Stimulated activated CD8-positive, alpha-beta memory T cell treated with anti-CD3 and anti-CD28 coated beads, Interleukin-4, amount 100 ng/mL, for 1 hour (primary cell): ENCODE measurements around the gene ERC2.

Source experiments
- DNase-seq, 2 donors: peaks; one replicate each; pipeline ENCODE4 v3.0.0-alpha.2; 2020; ENCODE audit warnings: low read depth in 2 of 2, low spot score in 1 of 2

The ERC2 gene

DNA sequence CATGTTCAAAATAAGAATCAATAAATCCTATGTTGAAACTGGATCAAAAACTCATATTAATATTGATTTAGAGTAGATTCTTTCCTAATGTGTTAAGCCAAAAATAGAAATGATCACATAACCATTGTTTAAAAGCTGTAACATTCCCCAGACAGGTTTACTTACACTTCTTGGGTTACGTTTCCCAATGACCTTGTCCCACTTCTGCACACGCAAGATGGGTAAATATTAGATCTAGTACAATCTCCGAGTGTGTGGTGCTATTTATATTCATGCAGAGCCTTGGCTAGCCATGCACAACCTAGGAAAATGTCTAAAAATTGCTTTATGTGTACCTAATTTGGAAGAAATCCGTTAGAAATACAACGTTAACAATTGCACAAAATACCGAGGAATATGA, 39.6 kb downstream of the ERC2 start:
- no peak for DNase-seq

DNA sequence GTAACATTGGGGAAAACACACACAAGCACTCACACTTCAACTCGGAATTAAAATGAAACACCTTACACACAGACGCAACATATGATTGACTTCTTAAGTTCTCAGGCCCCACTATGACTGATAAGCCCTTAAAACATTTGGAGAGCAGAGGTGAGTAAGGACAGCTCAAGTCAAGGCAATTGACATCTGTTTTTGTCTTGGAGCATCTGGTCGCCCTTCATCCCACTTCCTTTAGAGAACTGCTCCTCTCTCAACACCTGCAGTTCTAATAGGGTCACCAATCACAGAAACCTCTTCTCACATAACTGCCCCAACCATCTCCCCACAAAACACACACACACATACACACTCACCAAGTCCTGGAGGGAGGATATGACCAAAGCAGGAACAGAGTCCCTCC, 43.4 kb downstream of the ERC2 start:
- DNase-seq = no peak

DNA sequence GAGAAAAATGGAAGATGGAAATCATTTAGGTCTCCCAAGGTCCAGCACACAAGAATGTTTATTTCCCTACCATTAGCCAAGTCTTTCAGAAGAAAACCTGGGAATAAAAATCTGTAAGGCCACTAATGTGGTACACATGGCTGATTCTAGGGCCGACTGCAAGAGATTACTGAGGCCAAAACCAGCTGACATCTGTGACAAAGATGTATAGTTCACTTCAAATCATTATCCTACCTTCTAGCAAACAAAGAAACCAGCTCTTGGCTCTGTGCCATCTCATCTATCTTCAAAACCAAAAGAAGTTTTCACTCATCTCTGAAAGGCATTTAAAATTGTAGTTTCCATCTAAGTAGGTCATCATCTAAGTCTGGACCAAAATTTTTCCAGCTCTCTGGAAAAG, 43.9 kb downstream of the ERC2 start:
- DNase-seq = no peak

DNA sequence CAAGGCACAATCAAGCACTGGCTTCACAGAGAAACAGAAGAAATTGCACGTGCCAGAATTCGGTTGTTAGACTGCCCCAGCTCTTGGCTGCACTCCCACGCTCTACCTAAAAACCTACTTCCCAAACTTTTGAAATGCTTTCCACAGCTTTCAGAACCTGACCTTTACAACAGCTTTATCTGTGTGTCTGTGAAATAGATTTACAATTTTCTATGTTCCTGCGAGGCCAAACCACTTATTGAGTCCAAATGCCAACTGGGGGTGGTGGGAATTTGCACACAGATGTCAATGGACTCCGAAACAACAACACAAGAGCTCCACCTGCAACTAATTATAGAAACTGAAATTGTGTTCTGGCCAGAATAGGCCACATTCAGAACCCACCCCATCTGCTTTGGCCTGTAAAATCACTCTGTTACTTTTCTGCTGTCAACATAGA, 44.6 kb downstream of the ERC2 start:
- DNase-seq = no peak

DNA sequence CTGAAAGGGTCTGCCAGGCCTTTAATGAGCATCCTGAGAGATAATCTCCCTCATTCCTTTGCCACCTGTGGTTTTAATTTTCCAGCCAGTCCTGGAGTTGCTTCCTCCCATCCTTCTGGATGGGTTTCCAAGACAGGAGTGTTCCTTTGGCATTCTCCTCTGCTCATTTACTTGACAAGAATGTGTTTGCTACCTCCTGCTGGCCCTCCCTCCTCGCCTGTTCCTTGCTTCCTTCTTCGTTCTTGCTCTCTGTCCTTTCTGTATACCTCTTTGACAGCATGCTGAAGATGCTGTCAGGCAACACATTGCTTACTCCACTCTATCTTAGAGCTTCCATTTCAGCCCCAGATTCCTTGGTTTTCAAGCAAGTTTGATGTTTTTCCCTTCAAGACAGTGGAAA, 46.0 kb downstream of the ERC2 start:
- no peak for DNase-seq

DNA sequence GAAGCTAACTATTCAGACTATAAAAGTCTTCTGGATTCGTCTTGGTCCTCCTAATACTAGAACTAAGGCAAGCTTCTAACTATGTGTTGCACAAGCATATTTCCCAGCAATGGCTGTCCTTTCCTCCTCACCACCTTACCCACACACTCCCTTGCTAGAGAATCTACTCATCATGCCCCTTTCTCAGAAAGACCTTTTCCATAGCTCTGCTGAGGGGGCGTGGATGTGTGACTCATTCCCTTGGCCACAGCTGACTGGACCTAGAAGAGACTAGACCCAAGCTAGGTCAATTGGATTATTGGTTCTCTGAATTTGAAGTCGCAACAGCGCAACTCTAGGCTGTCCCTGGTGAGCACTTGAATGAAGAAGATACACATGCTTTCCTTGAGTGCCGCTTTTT, 47.1 kb downstream of the ERC2 start:
- no peak for DNase-seq

DNA sequence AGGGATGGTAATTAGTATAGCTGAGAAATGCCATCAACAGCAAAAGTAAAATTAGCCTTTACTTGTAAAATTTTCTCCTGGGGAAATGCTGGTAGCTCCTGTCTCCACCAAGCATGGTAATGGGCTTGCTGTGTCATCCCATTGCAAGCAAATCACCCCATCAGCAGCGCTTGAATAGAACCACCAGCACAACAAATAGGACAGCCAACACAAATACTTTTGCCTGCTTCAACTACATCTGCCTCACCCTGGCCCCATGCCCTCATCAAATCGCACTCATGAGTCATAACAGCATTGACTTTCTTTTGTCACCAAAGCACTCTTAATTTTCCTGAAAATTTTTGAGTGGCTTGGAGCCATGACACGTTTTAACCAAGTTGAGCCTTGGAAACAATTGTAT, 52.6 kb downstream of the ERC2 start:
- DNase-seq = no peak

DNA sequence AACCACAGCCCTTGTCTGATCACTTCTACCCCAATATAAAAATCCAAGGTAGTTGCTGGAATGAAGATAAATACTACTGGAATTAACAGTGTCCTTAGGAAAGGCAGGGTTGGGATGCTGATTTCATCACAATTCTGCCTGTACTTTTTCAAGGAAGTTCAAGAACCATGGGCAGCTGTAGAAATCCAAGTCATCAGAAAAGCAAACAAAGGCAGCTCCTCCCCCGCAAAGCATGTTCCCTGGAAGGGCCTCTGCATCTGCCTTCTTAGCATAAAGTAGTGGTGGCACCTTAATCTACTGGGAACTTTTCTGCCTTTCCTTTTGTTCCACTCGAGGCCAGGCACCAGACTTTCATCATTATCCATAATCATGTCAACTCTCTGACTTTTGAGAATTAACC, 54.4 kb downstream of the ERC2 start:
- no peak for DNase-seq

DNA sequence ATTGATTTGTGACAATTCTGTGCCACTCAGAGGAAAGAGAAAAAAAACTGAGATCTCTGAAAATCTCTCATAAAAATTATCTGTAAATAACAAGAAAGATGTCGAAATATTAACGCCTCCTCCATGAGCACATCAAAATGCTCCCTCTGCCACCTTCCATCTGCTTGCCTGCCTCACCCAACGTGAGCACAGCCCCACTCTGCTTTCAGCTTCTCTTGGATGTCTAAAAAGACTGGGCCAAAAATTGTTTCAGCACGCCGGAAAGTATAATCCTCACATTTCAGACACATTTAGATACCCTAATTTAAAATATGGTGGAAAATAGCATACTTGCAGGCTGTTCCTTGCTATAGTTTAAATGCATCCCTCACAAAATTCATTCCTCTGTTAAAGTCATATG, 57.1 kb downstream of the ERC2 start:
- DNase-seq = no peak

DNA sequence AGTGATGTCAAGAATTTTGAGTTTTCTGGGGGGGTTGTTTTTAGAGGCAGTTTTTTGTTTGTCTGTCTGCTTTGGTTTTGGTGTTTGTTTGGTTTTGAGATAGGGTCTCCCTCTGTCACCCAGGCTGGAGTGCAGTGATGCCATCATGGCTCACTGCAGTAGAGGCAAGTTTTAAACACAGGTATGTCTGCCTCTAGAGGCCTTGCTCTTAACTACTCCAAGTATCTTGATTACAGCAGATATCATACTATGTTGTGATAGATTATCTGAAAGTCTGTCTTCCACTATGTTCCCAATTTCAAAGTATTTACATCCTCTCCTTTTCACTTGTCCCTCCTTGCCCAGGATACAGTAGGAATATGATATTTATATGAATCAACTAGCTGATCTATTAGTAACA, 57.7 kb downstream of the ERC2 start:
- DNase-seq = no peak

DNA sequence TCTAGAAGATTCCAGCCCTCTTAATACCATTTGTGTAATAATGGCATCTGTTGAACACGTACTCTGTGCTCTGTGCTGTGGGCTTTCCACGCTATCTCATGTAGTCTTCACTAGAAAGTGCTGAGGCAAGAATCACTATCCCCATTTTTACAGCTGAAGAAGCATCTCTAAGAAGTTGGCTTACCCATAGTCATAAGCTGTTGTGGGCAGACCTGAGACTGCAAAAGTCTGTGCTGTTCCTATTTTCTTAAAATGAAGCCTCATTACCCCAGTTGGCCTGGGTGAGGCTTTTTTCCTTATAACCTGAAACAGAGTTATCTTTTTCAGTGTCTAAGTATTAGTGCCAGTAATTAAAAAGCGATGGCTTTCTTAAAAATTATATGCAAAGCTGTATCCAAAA, 58.5 kb downstream of the ERC2 start:
- no peak for DNase-seq

DNA sequence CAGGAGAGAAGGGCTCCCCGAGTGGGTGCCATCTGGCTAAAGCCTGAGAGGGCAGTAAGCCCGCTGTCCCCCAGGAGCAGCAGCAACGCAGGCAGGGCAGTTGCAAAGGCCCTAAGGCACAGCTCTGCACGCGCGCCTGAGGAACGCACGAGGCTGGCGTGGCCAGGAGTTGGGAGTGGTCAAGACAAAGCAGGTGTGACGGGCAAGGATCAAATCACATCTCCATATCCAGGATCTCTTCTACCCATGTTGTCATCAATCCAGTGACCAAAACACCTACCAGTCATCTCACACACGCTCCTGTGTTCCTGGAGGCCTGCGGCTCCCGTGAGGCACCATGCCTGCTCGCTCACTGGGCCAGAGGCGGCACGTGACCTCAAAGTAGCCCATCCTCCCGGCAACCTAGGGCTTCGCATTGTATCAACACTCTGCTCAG, 59.5 kb downstream of the ERC2 start:
- no peak for DNase-seq

DNA sequence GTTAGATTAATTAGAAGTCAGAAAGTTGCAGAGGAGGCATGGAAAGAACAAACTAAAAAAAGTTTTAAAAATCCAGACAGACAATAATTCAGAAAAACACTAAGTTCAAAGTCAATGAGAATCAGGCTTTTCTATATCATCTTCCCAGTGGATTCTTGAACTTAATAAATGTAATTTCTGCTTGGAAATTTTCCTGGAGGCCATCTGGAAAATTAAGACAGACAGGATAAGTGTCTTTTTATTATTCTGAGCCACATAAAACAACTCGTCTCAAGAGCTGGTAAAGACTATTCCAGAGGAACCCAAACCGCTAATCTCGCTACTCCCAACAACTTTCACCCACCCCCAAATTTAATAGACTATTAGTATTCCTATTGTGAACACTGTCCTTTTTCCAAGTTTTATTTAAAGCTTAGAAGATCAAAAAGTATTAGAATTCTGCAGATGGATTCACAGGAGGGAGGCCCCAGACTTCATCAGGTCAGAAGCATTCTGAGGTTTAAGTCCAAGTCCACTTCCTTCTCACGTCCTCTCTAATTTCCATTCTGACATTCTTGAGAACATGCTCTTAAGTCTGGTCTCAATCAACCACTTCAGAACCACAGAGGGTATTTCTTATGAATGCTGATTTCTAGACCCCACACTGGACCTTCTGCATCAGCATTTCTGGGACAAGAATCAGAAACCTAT, 61.3 kb downstream of the ERC2 start:
- no peak for DNase-seq

DNA sequence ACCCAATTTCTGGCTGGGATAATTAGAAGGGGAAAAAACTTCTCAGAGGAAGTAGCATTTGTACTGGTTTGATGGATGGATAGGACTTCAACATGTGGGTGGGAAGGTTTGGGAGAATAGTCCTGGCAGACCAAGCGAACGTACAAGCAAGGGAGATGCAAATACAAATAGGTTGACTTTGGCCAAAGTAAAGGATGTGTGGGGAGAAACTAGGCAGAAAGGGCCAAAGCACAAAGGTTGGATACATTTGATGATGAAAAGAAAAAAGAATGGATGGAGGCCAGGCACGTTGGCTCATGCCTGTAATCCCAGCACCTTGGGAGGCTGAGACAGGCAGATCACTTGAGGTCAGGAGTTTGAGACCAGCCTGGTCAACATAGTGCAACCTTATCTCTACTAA, 63.4 kb downstream of the ERC2 start:
- no peak for DNase-seq

DNA sequence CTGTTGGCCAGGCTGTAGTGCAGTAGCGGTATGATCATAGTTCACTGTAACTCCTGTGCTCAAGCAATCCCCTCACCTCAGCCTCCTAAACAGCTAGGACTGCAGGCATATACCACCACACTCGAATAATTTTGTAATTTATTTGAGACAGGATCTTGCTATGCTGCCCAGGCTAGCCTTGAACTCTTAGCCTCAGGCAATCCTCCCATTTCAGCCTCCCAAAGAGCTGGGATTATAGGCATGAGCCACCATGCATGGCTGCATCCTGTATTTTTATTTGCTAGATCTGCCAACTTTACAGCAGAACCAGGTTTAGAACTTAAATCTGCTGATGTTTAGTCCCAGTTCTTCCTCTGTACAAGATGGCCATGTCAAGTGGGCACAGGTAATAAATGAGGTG, 69.6 kb downstream of the ERC2 start:
- no peak for DNase-seq

DNA sequence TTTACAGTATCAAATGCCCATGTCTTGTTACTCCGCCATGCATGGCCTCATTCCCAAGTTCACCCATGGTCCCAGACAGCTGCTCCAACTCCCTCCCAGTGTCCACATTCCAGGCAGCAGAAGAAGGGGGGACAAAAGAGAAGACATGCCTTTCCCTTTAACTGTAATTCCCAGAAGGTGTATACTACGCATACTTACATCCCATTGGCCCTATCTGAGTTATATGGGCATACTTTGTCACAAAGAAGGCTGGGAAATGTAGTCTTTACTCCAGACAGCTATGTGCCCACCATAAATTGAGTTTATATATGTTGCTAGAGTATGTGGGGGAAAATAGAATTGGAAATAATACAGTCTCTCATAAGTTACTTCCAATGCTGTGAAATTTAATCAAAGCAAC, 70.5 kb downstream of the ERC2 start:
- no peak for DNase-seq

DNA sequence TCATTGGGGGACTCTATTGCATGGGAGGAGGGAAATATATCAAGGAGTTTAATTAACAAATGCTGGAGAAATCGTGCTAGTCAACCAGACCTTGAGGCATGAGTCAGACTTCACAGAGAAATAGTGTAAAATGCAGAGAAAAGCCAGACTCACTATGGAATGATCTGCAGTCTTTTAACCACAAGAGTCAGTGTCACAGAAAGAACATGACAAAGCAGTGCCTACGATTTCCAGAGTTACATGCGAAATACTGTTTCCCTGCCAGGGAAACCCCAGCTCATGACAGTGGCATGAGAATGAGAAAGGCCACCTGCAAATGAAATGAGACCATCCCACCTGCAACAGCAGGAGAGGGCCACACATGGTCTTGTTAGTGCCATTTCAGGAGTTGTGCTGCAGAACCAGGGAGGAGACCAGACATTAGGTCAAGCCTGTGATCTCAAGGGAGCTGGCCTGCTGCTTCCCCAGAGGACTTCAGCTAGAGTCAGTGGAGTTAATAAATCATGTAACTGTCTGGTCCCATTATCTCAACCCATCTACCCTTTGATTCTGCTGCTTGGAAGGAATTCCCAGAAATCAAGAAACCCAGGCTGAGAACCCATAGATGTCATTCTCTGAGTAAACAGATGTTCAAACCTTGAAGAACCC, 79.0 kb downstream of the ERC2 start:
- no peak for DNase-seq

DNA sequence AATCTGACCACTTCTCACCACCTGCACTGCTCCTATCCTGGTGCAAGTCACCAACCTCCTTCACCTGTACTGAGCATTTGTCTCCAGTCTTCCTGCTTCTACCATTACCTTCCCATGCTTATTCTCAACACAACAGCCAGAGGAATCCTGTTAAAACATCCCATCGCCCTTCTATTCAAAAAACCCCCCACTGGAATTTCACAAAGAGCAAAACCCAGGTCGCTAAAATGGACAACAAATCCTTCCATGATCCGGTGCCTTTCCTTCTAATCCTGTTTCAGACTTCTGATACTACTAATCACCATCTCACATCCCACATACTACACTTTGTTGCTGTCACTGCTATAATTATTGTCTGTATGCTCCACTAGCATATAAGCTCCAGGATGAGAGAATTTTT, 85.2 kb downstream of the ERC2 start:
- DNase-seq = no peak

DNA sequence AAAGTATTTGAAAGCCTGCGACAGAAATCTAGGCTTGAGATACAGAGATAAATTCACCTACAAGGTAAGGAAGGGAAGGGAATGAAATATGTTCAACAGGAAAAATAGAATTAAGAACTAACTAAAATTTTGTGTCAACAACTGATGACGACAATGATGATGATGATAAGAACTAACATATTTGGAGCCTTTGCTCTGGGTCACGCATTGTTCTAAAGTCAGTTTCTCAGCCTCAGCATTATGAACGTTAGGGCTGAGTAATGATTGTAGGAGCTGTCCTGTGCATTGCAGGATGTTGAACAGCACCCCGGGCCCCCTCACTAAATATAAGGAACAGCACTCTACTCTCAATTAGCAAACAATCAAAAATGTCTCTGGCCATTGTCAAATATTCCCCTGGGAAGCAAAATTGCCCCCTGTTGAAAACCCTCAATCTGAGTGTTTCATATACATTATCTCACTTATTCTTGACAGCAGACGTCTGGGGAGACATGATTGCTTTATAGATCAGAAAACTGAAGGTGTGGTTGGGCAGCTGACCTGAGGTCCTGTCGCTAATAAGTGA, 88.5 kb downstream of the ERC2 start:
- no peak for DNase-seq

DNA sequence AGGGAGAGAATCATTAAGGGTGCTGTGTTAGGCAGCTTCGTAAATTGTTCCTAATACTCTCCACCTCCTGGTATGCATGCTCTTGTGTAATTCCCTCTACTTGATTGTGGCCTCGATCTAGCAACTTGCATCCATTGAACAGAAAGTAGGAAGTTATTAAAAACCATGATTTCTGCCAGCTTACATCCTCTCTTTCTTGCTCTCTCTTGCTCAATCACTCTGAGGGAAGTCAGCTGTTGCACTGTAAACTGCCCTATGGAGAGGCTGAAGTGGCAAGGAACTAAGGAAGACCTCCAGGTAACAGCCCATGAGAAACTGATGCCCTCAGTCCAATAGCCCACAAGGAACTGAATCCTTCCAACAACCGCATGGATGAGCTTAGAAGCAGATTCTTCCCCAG, 92.6 kb downstream of the ERC2 start:
- no peak for DNase-seq

DNA sequence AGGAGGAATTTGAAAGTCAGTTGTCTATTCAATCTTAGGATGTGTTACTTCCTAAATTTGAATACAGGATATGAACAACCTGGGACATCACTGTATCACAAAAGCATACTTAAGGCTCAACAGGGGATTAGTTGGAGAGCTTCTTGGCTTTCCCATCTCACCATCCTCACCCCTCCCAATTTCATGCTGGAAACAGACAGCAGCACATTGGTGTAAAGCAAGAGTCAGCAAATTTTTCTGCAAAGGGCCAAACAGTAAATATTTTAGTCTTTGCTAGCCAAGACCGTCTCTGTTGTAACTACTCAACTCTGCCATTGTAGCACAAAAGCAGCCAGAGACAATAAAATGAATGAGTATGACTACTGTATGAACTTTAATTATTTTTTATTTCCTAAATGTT, 94.9 kb downstream of the ERC2 start:
- DNase-seq = no peak

DNA sequence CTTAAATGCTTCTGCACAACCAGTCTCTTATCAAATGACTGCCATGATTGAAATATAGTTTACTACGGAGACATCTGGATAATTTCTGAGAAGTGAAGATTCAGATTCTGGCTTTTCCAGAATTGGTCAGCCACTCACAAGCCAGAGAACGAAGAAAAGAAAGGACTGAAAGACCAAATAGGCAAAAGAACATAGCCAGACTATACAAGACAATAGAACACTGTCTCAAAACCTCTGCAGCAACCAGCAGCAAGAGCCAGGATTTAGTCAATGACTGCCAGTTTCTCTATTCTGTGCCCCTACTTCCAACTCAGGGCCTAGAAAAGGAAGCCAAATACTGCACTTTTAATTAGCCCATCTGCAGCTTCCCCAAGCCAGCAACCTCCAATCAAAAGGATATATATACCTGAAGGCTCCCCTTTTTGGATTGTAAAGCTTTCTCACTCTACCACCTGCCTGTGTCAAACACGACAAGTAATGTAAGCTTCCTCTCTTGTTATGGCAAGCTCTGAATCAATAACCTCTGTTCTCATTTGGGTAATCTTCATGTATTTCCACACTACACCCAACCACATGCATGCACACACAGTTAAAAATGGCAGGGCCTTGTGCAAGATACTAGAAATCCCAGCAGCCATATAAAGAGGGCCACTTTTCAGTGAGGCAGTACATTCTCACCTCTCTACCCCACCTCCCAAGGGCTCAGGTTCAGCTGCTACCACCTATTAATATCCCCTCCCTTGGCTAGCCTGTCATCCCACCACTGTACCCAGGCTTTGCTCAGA, 97.1 kb downstream of the ERC2 start:
- no peak for DNase-seq
